SK-N-SH treated with all-trans-retinoic acid at 6 μM for 48 hours (cell line): ENCODE data around the gene MEIS3.

Experiments used
- ATAC-seq: fragments of 200-7000 bp; cut with Tn5 transposase; 3 replicates; pipeline ENCODE4 v1.9.1; 2020; ENCODE audit warnings: mild to moderate bottlenecking, moderate library complexity
- ARNTL ChIP-seq: fragments of 450-650 bp; formaldehyde crosslinking; IDR thresholded peaks from 2 replicates; pipeline ENCODE4 v1.5.0; 2020; ENCODE audit warnings: low read depth, mild to moderate bottlenecking, moderate library complexity, borderline replicate concordance
- BACH2 ChIP-seq: fragments of 250-450 bp; sonication (Bioruptor Pico); IDR thresholded peaks from 2 replicates; pipeline ENCODE4 v1.9.0; 2021; ENCODE audit warnings: mild to moderate bottlenecking, borderline replicate concordance
- CREB5 ChIP-seq: fragments of 250-450 bp; sonication (Bioruptor Pico); IDR thresholded peaks from 2 replicates; pipeline ENCODE4 v1.5.1; 2020; ENCODE audit warnings: low read depth, mild to moderate bottlenecking, moderate library complexity
- CSDC2 ChIP-seq: fragments of 250-450 bp; sonication (Bioruptor Pico); IDR thresholded peaks from 2 replicates; pipeline ENCODE4 v1.5.0; 2020; ENCODE audit warnings: mild to moderate bottlenecking, moderate library complexity
- CSRNP3 ChIP-seq: fragments of 250-450 bp; sonication (Bioruptor Pico); IDR thresholded peaks from 2 replicates; pipeline ENCODE4 v1.5.1; 2021; ENCODE audit warnings: mild to moderate bottlenecking, moderate library complexity
- ESRRG ChIP-seq: fragments of 250-450 bp; sonication (Bioruptor Pico); IDR thresholded peaks from 2 replicates; pipeline ENCODE4 v1.6.1; 2021; ENCODE audit warnings: mild to moderate bottlenecking
- GLIS3 ChIP-seq: fragments of 250-450 bp; sonication (Bioruptor Pico); IDR thresholded peaks from 2 replicates; pipeline ENCODE4 v1.5.0; 2020; ENCODE audit warnings: mild to moderate bottlenecking, moderate library complexity
- ISL1 ChIP-seq: fragments of 250-450 bp; sonication (Bioruptor Pico); IDR thresholded peaks from 2 replicates; pipeline ENCODE4 v2.1.2; 2022; ENCODE audit warnings: mild to moderate bottlenecking, moderate library complexity
- OSR1 ChIP-seq: fragments of 250-450 bp; sonication (Bioruptor Pico); IDR thresholded peaks from 2 replicates; pipeline ENCODE4 v1.8.0; 2022; ENCODE audit warnings: moderate library complexity, mild to moderate bottlenecking, inconsistent platforms
- PATZ1 ChIP-seq: fragments of 250-450 bp; sonication (Bioruptor Pico); IDR thresholded peaks from 2 replicates; pipeline ENCODE4 v1.8.0; 2020; ENCODE audit warnings: mild to moderate bottlenecking, moderate library complexity, borderline replicate concordance
- POU6F1 ChIP-seq: fragments of 250-450 bp; sonication (Bioruptor Pico); IDR thresholded peaks from 2 replicates; pipeline ENCODE4 v1.8.0; 2021; ENCODE audit warnings: low read depth, mild to moderate bottlenecking, moderate library complexity, borderline replicate concordance
- PPARA ChIP-seq: fragments of 250-450 bp; sonication (Bioruptor Pico); IDR thresholded peaks from 2 replicates; pipeline ENCODE4 v1.5.0; 2020; ENCODE audit warnings: mild to moderate bottlenecking, borderline replicate concordance
- RARB ChIP-seq: fragments of 250-450 bp; sonication (Bioruptor Pico); IDR thresholded peaks from 2 replicates; pipeline ENCODE4 v1.8.0; 2021; ENCODE audit warnings: mild to moderate bottlenecking, moderate library complexity
- SNAI2 ChIP-seq: fragments of 250-450 bp; sonication (Bioruptor Pico); IDR thresholded peaks from 2 replicates; pipeline ENCODE4 v1.5.0; 2020; ENCODE audit warnings: mild to moderate bottlenecking, moderate library complexity
- TCF4 ChIP-seq: fragments of 250-450 bp; sonication (Bioruptor Pico); IDR thresholded peaks from 2 replicates; pipeline ENCODE4 v1.8.0; 2021; ENCODE audit warnings: mild to moderate bottlenecking, moderate library complexity, borderline replicate concordance
- TSHZ2 ChIP-seq: fragments of 250-450 bp; sonication (Bioruptor Pico); IDR thresholded peaks from 2 replicates; pipeline ENCODE4 v1.5.0; 2020; ENCODE audit warnings: mild to moderate bottlenecking, moderate library complexity
- ZC3H10 ChIP-seq: fragments of 250-450 bp; sonication (Bioruptor Pico); IDR thresholded peaks from 2 replicates; pipeline ENCODE4 v1.5.1; 2021; ENCODE audit warnings: mild to moderate bottlenecking, moderate library complexity
- ZFP3 ChIP-seq: fragments of 250-450 bp; sonication (Bioruptor Pico); IDR thresholded peaks from 2 replicates; pipeline ENCODE4 v1.5.0; 2020; ENCODE audit warnings: mild to moderate bottlenecking, moderate library complexity
- ZFP30 ChIP-seq: fragments of 450-650 bp; formaldehyde crosslinking; IDR thresholded peaks from 2 replicates; pipeline ENCODE4 v1.5.0; 2022; ENCODE audit warnings: mild to moderate bottlenecking, moderate library complexity
- ZNF565 ChIP-seq: fragments of 450-650 bp; formaldehyde crosslinking; conservative IDR thresholded peaks from 2 replicates; pipeline ENCODE4 v1.5.0; 2020; ENCODE audit warnings: low read depth, mild to moderate bottlenecking, moderate library complexity
- ZNF70 ChIP-seq: fragments of 450-650 bp; formaldehyde crosslinking; IDR thresholded peaks from 2 replicates; pipeline ENCODE4 v1.5.0; 2020; ENCODE audit warnings: mild to moderate bottlenecking, moderate library complexity
- ZNF8 ChIP-seq: fragments of 450-650 bp; formaldehyde crosslinking; IDR thresholded peaks from 2 replicates; pipeline ENCODE4 v1.5.0; 2020; ENCODE audit warnings: mild to moderate bottlenecking, moderate library complexity

Gene MEIS3

GRCh38 chr19:47416643-47416985, 2.7 kb downstream of the MEIS3 start:
- TF ChIP-seq SNAI2 (CRISPR knock-in tag), result no peak
- no peak for TF ChIP-seq ZNF8 (CRISPR knock-in tag)
- TF ChIP-seq CSDC2, result no peak
- no peak for TF ChIP-seq PATZ1
- no peak for TF ChIP-seq ZFP3 (CRISPR knock-in tag)
- no peak for TF ChIP-seq ZNF565
- no peak for TF ChIP-seq BACH2 (CRISPR knock-in tag)
- no peak for TF ChIP-seq ZNF70 (CRISPR knock-in tag)
- no peak for TF ChIP-seq POU6F1 (CRISPR knock-in tag)
- no peak for TF ChIP-seq PPARA (CRISPR knock-in tag)
- no peak for TF ChIP-seq TSHZ2 (CRISPR knock-in tag)
- no peak for TF ChIP-seq ZFP30 (CRISPR knock-in tag)
- no peak for TF ChIP-seq TCF4 (CRISPR knock-in tag)
- TF ChIP-seq ISL1 (CRISPR knock-in tag), result no peak
- TF ChIP-seq ARNTL, result no peak
- no peak for ATAC-seq

- ATAC-seq, result no peak
- TF ChIP-seq TSHZ2 (CRISPR knock-in tag), result no peak
- TF ChIP-seq OSR1, result no peak
- no peak for TF ChIP-seq CSDC2
- TF ChIP-seq RARB, result no peak
- no peak for TF ChIP-seq PPARA (CRISPR knock-in tag)
- no peak for TF ChIP-seq ZNF70 (CRISPR knock-in tag)
- TF ChIP-seq BACH2 (CRISPR knock-in tag), result no peak
Measured at GRCh38 chr19:47415953-47416642, 3.2 kb downstream of the MEIS3 start.

GRCh38 chr19:47414469-47414868, 4.9 kb downstream of the MEIS3 start:
- no peak for ATAC-seq
- no peak for TF ChIP-seq ZNF565
- no peak for TF ChIP-seq ZFP30 (CRISPR knock-in tag)
- no peak for TF ChIP-seq ZNF70 (CRISPR knock-in tag)
- no peak for TF ChIP-seq SNAI2 (CRISPR knock-in tag)
- no peak for TF ChIP-seq ZC3H10 (CRISPR knock-in tag)
- TF ChIP-seq PATZ1, result no peak
- TF ChIP-seq RARB, result no peak
- no peak for TF ChIP-seq ISL1 (CRISPR knock-in tag)
- no peak for TF ChIP-seq GLIS3 (CRISPR knock-in tag)
- no peak for TF ChIP-seq CSRNP3 (CRISPR knock-in tag)
- TF ChIP-seq ZNF8 (CRISPR knock-in tag), result no peak
- TF ChIP-seq OSR1, result no peak
- no peak for TF ChIP-seq ESRRG (CRISPR knock-in tag)
- TF ChIP-seq PPARA (CRISPR knock-in tag), result no peak
- TF ChIP-seq ZFP3 (CRISPR knock-in tag), result no peak
- no peak for TF ChIP-seq ARNTL
- no peak for TF ChIP-seq CREB5 (CRISPR knock-in tag)
